ENCODE results near the gene KDM3B. TPM values are rescaled to one million over a fixed set of nuclear protein-coding genes. Genes with fewer than 3 reads are reported as not detected.

Gene KDM3B
- total and polyA plus RNA-seq, 9 of the 15 experiments (the other 6 are each of a cell fraction or from before 2014, with no cell fraction given) = 13.8 to 62.8 (median 41.9) TPM

DNA sequence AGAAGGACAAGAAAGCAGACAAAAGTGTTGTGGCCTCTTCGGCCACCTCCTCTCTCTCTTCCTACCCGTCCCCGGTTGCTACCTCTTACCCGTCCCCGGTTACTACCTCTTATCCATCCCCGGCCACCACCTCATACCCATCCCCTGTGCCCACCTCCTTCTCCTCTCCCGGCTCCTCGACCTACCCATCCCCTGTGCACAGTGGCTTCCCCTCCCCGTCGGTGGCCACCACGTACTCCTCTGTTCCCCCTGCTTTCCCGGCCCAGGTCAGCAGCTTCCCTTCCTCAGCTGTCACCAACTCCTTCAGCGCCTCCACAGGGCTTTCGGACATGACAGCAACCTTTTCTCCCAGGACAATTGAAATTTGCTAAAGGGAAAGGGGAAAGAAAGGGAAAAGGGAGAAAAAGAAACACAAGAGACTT is 115.2 kb downstream of the KDM3B start (continued):
- TF ChIP-seq, protein P1, sequence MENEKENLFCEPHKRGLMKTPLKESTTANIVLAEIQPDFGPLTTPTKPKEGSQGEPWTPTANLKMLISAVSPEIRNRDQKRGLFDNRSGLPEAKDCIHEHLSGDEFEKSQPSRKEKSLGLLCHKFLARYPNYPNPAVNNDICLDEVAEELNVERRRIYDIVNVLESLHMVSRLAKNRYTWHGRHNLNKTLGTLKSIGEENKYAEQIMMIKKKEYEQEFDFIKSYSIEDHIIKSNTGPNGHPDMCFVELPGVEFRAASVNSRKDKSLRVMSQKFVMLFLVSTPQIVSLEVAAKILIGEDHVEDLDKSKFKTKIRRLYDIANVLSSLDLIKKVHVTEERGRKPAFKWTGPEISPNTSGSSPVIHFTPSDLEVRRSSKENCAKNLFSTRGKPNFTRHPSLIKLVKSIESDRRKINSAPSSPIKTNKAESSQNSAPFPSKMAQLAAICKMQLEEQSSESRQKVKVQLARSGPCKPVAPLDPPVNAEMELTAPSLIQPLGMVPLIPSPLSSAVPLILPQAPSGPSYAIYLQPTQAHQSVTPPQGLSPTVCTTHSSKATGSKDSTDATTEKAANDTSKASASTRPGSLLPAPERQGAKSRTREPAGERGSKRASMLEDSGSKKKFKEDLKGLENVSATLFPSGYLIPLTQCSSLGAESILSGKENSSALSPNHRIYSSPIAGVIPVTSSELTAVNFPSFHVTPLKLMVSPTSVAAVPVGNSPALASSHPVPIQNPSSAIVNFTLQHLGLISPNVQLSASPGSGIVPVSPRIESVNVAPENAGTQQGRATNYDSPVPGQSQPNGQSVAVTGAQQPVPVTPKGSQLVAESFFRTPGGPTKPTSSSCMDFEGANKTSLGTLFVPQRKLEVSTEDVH (IDR thresholded peaks at IDR 0.05; ENCODE audit: low read depth, partially characterized antibody) = peak; percentile 11
- TF ChIP-seq POLR2A (conservative IDR thresholded peaks at IDR 0.05) (peak; percentile 96), NR2C2 (CRISPR knock-in tag; IDR thresholded peaks at IDR 0.05) (peak; percentile 40; the same call in 1 of the 2 replicates), NR2C2 (tag; IDR thresholded peaks at IDR 0.05) (no peak), KAT7 (CRISPR knock-in tag; IDR thresholded peaks at IDR 0.05; ENCODE audit: borderline replicate concordance) (peak; percentile 35; the same call in 1 of the 2 replicates), ZNF584 (CRISPR knock-in tag; IDR thresholded peaks at IDR 0.05; ENCODE audit: low read depth) (0 out of 2 replicates have a peak, but pooled peaks have one; percentile 16), HNRNPH1 (optimal IDR thresholded peaks at IDR 0.05; ENCODE audit: low read depth, low read length) (no peak), ZNF146 (CRISPR knock-in tag; IDR thresholded peaks at IDR 0.05; ENCODE audit: unreplicated experiment) (no peak), RBM22 (IDR thresholded peaks at IDR 0.05; ENCODE audit: low read depth, low read length, poor library complexity, severe bottlenecking) (no peak), POLR2B (IDR thresholded peaks at IDR 0.05; ENCODE audit: low read depth, partially characterized antibody) (peak; percentile 98), CXXC5 (CRISPR knock-in tag; IDR thresholded peaks at IDR 0.05) (no peak), POLR2G (IDR thresholded peaks at IDR 0.05; ENCODE audit: low read depth, low read length) (peak; percentile 62), SMAD1 (IDR thresholded peaks at IDR 0.05; ENCODE audit: low read depth, low read length, partially characterized antibody) (peak; percentile 93), SAFB (IDR thresholded peaks at IDR 0.05; ENCODE audit: borderline replicate concordance, low read depth, low read length) (0 out of 2 replicates have a peak, but pooled peaks have one; percentile 5), ARID2 (IDR thresholded peaks at IDR 0.05) (peak; percentile 71), CBX8 (IDR thresholded peaks at IDR 0.05; ENCODE audit: borderline replicate concordance, extremely low read depth, low read depth, low read length, poor library complexity, severe bottlenecking) (no peak), NCOR1 (IDR thresholded peaks at IDR 0.05) (peak; percentile 48), ZNF507 (tag; conservative IDR thresholded peaks at IDR 0.05) (no peak), TEAD4 (IDR thresholded peaks at IDR 0.05; ENCODE audit: low read length) (peak; percentile 4), TEAD4 (CRISPR knock-in tag; IDR thresholded peaks at IDR 0.05; ENCODE audit: borderline replicate concordance) (no peak), ARNT (IDR thresholded peaks at IDR 0.05) (no peak; a peak in 1 of 4 replicates), SIRT6 (IDR thresholded peaks at IDR 0.05; ENCODE audit: low read depth, low read length) (peak; percentile 92), SRSF1 (IDR thresholded peaks at IDR 0.05; ENCODE audit: low read depth, low read length) (no peak)
- TF ChIP-seq, protein P2, sequence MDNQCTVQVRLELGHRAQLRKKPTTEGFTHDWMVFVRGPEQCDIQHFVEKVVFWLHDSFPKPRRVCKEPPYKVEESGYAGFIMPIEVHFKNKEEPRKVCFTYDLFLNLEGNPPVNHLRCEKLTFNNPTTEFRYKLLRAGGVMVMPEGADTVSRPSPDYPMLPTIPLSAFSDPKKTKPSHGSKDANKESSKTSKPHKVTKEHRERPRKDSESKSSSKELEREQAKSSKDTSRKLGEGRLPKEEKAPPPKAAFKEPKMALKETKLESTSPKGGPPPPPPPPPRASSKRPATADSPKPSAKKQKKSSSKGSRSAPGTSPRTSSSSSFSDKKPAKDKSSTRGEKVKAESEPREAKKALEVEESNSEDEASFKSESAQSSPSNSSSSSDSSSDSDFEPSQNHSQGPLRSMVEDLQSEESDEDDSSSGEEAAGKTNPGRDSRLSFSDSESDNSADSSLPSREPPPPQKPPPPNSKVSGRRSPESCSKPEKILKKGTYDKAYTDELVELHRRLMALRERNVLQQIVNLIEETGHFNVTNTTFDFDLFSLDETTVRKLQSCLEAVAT (IDR thresholded peaks at IDR 0.05) = peak in 1 of 2 experiments; percentile 88
- TF ChIP-seq, protein P3, sequence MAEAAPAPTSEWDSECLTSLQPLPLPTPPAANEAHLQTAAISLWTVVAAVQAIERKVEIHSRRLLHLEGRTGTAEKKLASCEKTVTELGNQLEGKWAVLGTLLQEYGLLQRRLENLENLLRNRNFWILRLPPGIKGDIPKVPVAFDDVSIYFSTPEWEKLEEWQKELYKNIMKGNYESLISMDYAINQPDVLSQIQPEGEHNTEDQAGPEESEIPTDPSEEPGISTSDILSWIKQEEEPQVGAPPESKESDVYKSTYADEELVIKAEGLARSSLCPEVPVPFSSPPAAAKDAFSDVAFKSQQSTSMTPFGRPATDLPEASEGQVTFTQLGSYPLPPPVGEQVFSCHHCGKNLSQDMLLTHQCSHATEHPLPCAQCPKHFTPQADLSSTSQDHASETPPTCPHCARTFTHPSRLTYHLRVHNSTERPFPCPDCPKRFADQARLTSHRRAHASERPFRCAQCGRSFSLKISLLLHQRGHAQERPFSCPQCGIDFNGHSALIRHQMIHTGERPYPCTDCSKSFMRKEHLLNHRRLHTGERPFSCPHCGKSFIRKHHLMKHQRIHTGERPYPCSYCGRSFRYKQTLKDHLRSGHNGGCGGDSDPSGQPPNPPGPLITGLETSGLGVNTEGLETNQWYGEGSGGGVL (CRISPR knock-in tag; IDR thresholded peaks at IDR 0.05) = no peak
